ENCODE data around the gene GMCL2. TPM values are rescaled to one million over a fixed set of nuclear protein-coding genes. Genes with fewer than 3 reads are reported as not detected.

Gene GMCL2
- total RNA-seq, 1 donor from 2014 or later, result not detected

- intact Hi-C loops (cut with DNase I), result no loop called here
- no peaks in the 10 kb centered on the region for H3K9me3 ChIP-seq
- DNase-seq (no peak), ATAC-seq (no peak)
- no peaks in the 10 kb centered on the region for H3K4me1 ChIP-seq
- no peak overlapping the region for H3K27ac ChIP-seq
- no peak for TF ChIP-seq CTCF (IDR thresholded peaks at IDR 0.05)
- peaks cover 6% of the 10 kb centered on the region for H3K27me3 ChIP-seq (ENCODE audit: low read depth)
- no peaks in the 10 kb centered on the region for H3K36me3 ChIP-seq
- H3K4me3 ChIP-seq, result no peak overlapping the region
These were observed 6.2 kb upstream of the GMCL2 start for GRCh38 chr5:178193251-178193809.

GRCh38 chr5:178192787-178193186 is 5.6 kb upstream of the GMCL2 start:
- DNase-seq (no peak), ATAC-seq (no peak)

GRCh38 chr5:178192244-178192643 is 5.1 kb upstream of the GMCL2 start:
- Histone ChIP-seq H3K27ac (no peak overlapping the region), H3K36me3 (no peaks in the 10 kb centered on the region), H3K9me3 (no peaks in the 10 kb centered on the region), H3K4me1 (no peaks in the 10 kb centered on the region), H3K4me3 (no peak overlapping the region), H3K27me3 (ENCODE audit: low read depth) (peaks cover 6% of the 10 kb centered on the region)
- ATAC-seq, result no peak
- TF ChIP-seq CTCF (IDR thresholded peaks at IDR 0.05), result no peak
- no peak for DNase-seq
- intact Hi-C loops (cut with DNase I), result no loop called here

More at GRCh38 chr5:178192787-178193186, 5.6 kb upstream of the GMCL2 start:
- peaks cover 6% of the 10 kb centered on the region for H3K27me3 ChIP-seq (ENCODE audit: low read depth)
- TF ChIP-seq CTCF (IDR thresholded peaks at IDR 0.05), result no peak
- intact Hi-C loops (cut with DNase I), result no loop called here
- no peaks in the 10 kb centered on the region for H3K9me3 ChIP-seq
- H3K27ac ChIP-seq, result no peak overlapping the region
- H3K36me3 ChIP-seq, result no peaks in the 10 kb centered on the region
- no peak overlapping the region for H3K4me3 ChIP-seq
- H3K4me1 ChIP-seq, result no peaks in the 10 kb centered on the region

GRCh38 chr5:178191661-178192060 is 4.5 kb upstream of the GMCL2 start:
- no peak for ATAC-seq
- no peak for TF ChIP-seq CTCF (IDR thresholded peaks at IDR 0.05)
- Histone ChIP-seq H3K4me3 (no peak overlapping the region), H3K36me3 (no peaks in the 10 kb centered on the region), H3K27ac (no peak overlapping the region), H3K4me1 (no peaks in the 10 kb centered on the region), H3K27me3 (ENCODE audit: low read depth) (peaks cover 6% of the 10 kb centered on the region), H3K9me3 (no peaks in the 10 kb centered on the region)
- intact Hi-C loops (cut with DNase I), result no loop called here
- no peak for DNase-seq

- H3K27me3 ChIP-seq (ENCODE audit: low read depth), result peaks cover 5% of the 10 kb centered on the region
- no peak for ATAC-seq
- H3K9me3 ChIP-seq, result no peaks in the 10 kb centered on the region
- no peaks in the 10 kb centered on the region for H3K36me3 ChIP-seq
- intact Hi-C loops (cut with DNase I), result no loop called here
- no peak for DNase-seq
- H3K4me3 ChIP-seq, result no peak overlapping the region
- no peaks in the 10 kb centered on the region for H3K4me1 ChIP-seq
- no peak for TF ChIP-seq CTCF (IDR thresholded peaks at IDR 0.05)
- H3K27ac ChIP-seq, result no peak overlapping the region
These were observed 2.3 kb upstream of the GMCL2 start for GRCh38 chr5:178189433-178189832.
